Cardiac fibroblast (primary cell): Measurements from ENCODE around the gene KRTAP4-11.
"Not testable (repeated sequence)": the region's sequence is repeated elsewhere in the genome, so short reads cannot be mapped to it uniquely, and the experiment has no call there.

Experiments used
- DNase-seq, 2 donors: peaks; one replicate each; pipeline versions ENCODE4 v3.0.0 to v3.0.0-alpha.2; 2010; ENCODE audit warnings: low read depth in 2 of 2
- H3K4me3 ChIP-seq, 2 donors: replicated peaks in 1 of 2; 1 replicate in 1 of 2; 2 replicates in 1 of 2; pipeline ENCODE4 v1.5.1; 2011; ENCODE audit warnings: low read depth in 2 of 2, low read length in 2 of 2, mild to moderate bottlenecking in 2 of 2, moderate library complexity in 1 of 2
- TF ChIP-seq, protein P1 (sequence below): IDR thresholded peaks from one replicate; pipeline ENCODE4 v1.5.1; 2011; ENCODE audit warnings: low read depth, mild to moderate bottlenecking, low read length, inconsistent platforms

The KRTAP4-11 gene

DNA sequence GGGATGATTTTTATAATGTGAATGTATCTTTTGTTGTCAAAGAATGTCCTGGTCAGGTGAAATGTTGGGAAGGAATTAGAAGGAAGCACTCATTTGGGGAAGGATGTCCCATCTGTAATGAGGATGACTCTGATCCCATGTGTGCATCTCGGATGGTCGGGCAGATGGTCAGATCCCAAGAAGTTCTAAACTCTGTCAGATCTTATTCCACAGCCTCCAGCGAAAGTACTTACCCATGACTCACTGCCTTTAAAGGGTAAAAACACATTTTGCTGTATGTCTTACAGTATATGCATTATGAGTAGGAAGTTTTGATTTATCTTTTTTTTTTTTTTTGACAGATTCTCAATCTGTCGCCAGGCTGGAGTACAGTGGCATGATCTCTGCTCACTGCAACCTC is 548 bp upstream of the KRTAP4-11 start:
- TF ChIP-seq, protein P1, sequence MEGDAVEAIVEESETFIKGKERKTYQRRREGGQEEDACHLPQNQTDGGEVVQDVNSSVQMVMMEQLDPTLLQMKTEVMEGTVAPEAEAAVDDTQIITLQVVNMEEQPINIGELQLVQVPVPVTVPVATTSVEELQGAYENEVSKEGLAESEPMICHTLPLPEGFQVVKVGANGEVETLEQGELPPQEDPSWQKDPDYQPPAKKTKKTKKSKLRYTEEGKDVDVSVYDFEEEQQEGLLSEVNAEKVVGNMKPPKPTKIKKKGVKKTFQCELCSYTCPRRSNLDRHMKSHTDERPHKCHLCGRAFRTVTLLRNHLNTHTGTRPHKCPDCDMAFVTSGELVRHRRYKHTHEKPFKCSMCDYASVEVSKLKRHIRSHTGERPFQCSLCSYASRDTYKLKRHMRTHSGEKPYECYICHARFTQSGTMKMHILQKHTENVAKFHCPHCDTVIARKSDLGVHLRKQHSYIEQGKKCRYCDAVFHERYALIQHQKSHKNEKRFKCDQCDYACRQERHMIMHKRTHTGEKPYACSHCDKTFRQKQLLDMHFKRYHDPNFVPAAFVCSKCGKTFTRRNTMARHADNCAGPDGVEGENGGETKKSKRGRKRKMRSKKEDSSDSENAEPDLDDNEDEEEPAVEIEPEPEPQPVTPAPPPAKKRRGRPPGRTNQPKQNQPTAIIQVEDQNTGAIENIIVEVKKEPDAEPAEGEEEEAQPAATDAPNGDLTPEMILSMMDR = no peak
- no peak for DNase-seq
- no peak overlapping the region for H3K4me3 ChIP-seq

DNA sequence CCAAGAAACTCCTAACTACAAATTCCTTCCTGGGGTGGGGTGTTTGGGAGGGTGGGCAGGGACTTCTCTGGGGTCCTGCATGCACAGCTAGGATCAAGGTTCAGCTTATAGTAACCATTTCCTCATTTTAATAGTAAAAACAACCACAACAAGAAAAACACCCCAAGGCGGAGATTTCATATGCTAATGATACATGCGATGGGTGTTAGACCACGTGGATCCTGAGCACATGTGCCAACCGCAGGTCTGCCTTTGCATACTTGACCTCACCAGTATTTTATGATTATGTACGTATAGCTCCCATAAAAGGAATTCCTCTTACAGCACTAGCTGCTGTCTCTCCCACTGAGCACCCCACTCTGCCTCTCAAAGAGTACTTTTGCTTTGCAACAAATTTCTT is 1.9 kb downstream of the KRTAP4-11 start:
- TF ChIP-seq, protein P1 = no peak
- no peak overlapping the region for H3K4me3 ChIP-seq
- DNase-seq = no peak

DNA sequence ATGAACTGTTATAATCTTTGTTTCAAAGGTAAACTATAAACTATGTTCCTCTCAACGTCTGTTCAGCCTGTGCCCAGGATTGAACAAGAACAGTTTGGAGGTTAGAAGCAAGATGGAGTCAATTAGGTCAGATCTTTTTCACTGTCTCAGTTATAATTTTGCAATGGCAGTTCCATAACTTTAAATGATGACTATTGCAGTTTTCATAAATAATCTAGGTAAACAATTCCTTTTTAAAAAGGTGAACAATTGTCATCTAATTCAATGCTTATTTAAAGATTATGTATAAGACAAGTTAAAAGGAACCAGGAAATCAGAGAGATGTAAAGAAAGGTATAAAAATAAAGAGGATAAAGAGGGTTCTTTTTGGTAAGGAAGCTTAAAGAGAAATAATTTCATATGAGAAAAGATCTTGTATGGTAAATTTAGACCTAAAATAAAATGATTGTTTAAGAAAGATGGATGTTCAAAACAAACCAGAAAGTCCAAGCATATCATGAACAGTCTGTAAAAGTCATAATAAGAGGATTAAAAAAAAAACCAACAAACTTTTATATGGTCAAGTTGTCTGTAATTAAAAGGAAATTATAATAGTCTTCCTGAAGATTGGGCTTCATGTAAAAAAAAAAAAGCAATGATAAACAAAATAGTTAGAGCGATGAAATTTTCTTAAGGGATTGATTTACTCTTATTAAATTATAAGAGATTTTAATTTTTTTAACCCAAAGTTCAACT is 6.9 kb downstream of the KRTAP4-11 start:
- no peak overlapping the region for H3K4me3 ChIP-seq
- DNase-seq = no peak
- TF ChIP-seq, protein P1 = no peak

DNA sequence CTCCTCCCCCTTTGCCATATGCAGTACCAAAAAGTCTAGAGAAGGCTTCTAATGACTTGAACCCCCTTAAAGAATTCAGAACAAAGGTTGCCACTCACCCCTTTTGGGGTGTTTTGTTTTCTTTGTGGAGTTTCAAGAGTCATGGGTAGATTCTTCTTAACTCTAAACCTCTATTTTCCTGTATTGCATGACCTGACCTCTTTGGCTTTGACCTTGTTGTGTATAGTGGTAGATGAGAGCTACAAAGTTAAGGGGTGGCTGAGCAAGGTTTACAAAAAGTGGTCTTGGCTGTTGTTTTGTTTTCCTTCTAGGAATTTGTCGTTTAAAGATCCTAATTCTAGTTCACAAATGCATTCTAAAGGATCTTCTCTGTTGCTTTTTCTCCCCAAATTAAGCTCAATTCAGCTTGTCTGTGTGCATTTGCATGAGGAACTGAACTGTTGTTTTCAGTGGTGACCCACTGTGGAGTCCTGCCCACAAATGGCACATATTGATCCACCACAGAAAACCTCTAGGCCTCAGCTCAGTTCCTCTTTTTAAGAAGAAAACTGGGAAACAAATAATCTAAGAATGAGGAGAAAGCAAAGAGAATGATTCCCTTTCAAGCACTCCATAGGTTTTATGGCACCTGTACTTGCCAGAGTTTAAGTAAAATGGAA is 9.3 kb downstream of the KRTAP4-11 start:
- DNase-seq, H3K4me3 ChIP-seq: not testable (repeated sequence)

DNA sequence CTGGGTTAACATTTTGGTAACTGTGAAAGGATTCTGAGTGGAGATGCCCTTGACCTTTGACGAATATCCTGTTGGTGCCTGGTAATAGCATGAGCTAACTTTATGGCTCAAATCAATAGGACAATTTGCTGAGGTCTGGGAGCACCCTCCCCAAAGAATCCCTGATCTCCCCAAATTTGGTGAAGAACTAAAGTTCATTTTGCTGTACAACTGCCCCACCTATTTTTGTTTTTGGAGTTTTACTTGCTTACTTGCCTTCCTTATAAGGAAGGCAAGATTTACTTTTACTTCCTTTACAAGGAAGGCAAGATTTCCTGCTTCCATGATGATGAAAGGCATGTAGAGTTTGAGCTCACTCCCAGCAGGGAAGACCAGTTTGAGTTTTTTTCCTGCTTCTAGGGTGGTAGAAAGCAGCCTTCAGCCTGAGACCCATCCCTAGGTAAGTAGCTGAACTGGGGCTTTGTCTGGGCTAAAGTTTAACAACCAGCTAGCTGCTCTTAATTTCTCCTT is 10.2 kb downstream of the KRTAP4-11 start:
- TF ChIP-seq, protein P1 = no peak
- no peak for DNase-seq
- no peak overlapping the region for H3K4me3 ChIP-seq

DNA sequence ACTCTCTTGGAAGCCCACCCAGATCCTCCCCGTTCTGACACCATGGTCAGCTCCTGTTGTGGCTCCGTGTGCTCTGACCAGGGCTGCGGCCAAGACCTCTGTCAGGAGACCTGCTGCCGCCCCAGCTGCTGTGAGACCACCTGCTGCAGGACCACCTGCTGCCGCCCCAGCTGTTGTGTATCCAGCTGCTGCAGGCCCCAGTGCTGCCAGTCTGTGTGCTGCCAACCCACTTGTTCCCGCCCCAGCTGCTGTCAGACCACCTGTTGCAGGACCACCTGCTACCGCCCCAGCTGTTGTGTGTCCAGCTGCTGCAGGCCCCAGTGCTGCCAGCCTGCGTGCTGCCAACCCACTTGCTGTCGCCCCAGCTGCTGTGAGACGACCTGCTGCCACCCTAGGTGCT is 12.8 kb downstream of the KRTAP4-11 start, which contains the start of gene KRTAP4-9:
Gene KRTAP4-9 (plus strand): TSS at position 43 of the 400 bp plus-strand sequence. CDS start 0 bp downstream, at position 43.
- H3K4me3 ChIP-seq, DNase-seq: not testable (repeated sequence)

DNA sequence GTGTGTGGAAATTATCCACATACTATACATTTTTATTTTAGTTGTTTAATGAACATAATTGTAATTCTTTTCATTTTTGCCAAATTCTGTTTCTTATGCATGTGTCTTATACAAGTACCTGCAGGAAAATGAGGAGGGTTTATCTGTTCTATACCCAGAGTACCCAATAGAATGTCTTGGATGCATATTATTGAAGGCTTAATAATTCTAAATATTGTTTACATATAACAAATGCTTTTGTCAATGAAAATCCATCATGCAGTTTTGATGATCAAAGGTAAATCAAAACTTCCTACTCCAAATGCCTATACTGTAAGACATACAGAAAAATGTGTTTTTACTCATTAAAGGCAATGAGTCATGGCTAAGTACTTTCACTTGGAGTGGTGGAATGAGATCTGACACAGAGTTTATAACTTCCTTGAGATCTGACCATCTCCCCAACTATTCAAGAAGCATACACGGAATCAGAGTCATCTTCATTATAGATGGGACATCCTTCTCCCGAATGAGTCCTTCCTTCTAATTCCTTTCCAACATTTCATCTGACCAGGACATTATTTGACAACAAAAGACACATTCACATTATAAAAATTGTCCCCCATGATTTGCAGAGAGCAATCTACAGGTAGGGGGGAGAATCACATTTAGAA is 13.7 kb downstream of the KRTAP4-11 start:
- not testable (repeated sequence) for H3K4me3 ChIP-seq
- peak in 1 of 2 donors; percentile 50 for DNase-seq

DNA sequence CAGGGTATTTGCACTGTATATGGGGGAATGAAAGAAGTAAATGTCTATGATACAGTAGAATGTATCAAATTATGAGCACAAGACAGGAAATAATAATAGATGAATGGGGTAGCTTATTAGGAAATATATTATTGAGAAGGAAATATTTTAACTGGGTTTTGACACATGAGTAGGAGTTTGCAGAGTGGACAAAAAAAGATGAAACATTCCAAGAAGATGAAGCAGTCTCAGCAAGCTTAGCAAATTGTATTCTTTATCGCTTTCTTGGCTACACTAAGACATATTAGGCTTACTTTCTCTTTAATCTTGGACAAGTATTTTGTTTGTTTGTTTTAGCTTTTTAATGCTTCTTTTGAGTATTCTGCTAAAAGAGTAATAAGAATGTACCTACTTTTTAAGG is 14.3 kb downstream of the KRTAP4-11 start:
- H3K4me3 ChIP-seq = no peak overlapping the region
- TF ChIP-seq, protein P1 = no peak
- peak in 1 of 2 donors; percentile 10 for DNase-seq
